Measurements from ENCODE around the gene TMPRSS12. TPM values are rescaled to one million over a fixed set of nuclear protein-coding genes. Genes with fewer than 3 reads are reported as not detected.

The TMPRSS12 gene
- total and polyA plus RNA-seq, 2 of the 13 experiments (the other 11 are each of a cell fraction or from before 2014, with no cell fraction given), result not detected

- TF ChIP-seq ZNF263 (CRISPR knock-in tag; IDR thresholded peaks at IDR 0.05) (0 out of 2 replicates have a peak, but pooled peaks have one; percentile 22), POLR2A (IDR thresholded peaks at IDR 0.05; ENCODE audit: insufficient read depth in 1 of 2, low read depth in 2 of 2, low read length in 2 of 2) (peak; percentile 70 to 79), HOXA5 (CRISPR knock-in tag; IDR thresholded peaks at IDR 0.05) (0 out of 2 replicates have a peak, but pooled peaks have one; percentile 65), PAF1 (CRISPR knock-in tag; IDR thresholded peaks at IDR 0.05) (peak; percentile 58; the same call in 1 of the 2 replicates), NR2F6 (IDR thresholded peaks at IDR 0.05) (0 out of 2 replicates have a peak, but pooled peaks have one; percentile 10), NR2F6 (CRISPR knock-in tag; IDR thresholded peaks at IDR 0.05) (no peak), FOXA3 (CRISPR knock-in tag; IDR thresholded peaks at IDR 0.05) (0 out of 2 replicates have a peak, but pooled peaks have one; percentile 4), ZNF7 (CRISPR knock-in tag; IDR thresholded peaks at IDR 0.05) (no peak), MTA3 (CRISPR knock-in tag; IDR thresholded peaks at IDR 0.05) (no peak), ZFP82 (CRISPR knock-in tag; IDR thresholded peaks at IDR 0.05; ENCODE audit: borderline replicate concordance) (no peak), REXO4 (CRISPR knock-in tag; IDR thresholded peaks at IDR 0.05; ENCODE audit: borderline replicate concordance) (no peak), ZBTB1 (CRISPR knock-in tag; IDR thresholded peaks at IDR 0.05; ENCODE audit: borderline replicate concordance) (no peak), ZNF639 (CRISPR knock-in tag; conservative IDR thresholded peaks at IDR 0.05) (no peak), FOXO1 (CRISPR knock-in tag; IDR thresholded peaks at IDR 0.05) (peak; percentile 60; the same call in 1 of the 2 replicates), ZNF749 (CRISPR knock-in tag; IDR thresholded peaks at IDR 0.05; ENCODE audit: borderline replicate concordance) (0 out of 2 replicates have a peak, but pooled peaks have one; percentile 19), ZC3H4 (CRISPR knock-in tag; IDR thresholded peaks at IDR 0.05; ENCODE audit: borderline replicate concordance) (peak; percentile 27; the same call in 1 of the 2 replicates), NFYC (CRISPR knock-in tag; IDR thresholded peaks at IDR 0.05) (peak; percentile 75), RARA (CRISPR knock-in tag; IDR thresholded peaks at IDR 0.05) (0 out of 2 replicates have a peak, but pooled peaks have one; percentile 21), SIN3A (IDR thresholded peaks at IDR 0.05; ENCODE audit: borderline replicate concordance, low read depth, low read length) (no peak), REPIN1 (CRISPR knock-in tag; IDR thresholded peaks at IDR 0.05; ENCODE audit: borderline replicate concordance, low read depth) (no peak), ISL2 (CRISPR knock-in tag; IDR thresholded peaks at IDR 0.05) (peak; percentile 17; the same call in 1 of the 2 replicates), TOPORS (CRISPR knock-in tag; IDR thresholded peaks at IDR 0.05) (no peak)
- TF ChIP-seq, protein P1, sequence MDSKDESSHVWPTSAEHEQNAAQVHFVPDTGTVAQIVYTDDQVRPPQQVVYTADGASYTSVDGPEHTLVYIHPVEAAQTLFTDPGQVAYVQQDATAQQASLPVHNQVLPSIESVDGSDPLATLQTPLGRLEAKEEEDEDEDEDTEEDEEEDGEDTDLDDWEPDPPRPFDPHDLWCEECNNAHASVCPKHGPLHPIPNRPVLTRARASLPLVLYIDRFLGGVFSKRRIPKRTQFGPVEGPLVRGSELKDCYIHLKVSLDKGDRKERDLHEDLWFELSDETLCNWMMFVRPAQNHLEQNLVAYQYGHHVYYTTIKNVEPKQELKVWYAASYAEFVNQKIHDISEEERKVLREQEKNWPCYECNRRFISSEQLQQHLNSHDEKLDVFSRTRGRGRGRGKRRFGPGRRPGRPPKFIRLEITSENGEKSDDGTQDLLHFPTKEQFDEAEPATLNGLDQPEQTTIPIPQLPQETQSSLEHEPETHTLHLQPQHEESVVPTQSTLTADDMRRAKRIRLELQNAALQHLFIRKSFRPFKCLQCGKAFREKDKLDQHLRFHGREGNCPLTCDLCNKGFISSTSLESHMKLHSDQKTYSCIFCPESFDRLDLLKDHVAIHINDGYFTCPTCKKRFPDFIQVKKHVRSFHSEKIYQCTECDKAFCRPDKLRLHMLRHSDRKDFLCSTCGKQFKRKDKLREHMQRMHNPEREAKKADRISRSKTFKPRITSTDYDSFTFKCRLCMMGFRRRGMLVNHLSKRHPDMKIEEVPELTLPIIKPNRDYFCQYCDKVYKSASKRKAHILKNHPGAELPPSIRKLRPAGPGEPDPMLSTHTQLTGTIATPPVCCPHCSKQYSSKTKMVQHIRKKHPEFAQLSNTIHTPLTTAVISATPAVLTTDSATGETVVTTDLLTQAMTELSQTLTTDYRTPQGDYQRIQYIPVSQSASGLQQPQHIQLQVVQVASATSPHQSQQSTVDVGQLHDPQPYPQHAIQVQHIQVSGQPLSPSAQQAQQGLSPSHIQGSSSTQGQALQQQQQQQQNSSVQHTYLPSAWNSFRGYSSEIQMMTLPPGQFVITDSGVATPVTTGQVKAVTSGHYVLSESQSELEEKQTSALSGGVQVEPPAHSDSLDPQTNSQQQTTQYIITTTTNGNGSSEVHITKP (CRISPR knock-in tag; IDR thresholded peaks at IDR 0.05; ENCODE audit: low read depth), result peak; percentile 87
- TF ChIP-seq, protein P2, sequence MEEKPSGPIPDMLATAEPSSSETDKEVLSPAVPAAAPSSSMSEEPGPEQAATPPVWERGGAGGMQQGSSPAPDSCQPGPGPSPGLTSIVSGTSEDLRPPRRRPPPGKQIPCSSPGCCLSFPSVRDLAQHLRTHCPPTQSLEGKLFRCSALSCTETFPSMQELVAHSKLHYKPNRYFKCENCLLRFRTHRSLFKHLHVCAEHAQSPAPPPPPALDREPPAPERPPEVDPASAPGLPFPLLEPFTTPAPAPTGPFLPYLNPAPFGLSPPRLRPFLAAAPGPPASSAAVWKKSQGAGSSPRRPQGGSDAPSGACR (CRISPR knock-in tag; IDR thresholded peaks at IDR 0.05), result no peak
- TF ChIP-seq, protein P3, sequence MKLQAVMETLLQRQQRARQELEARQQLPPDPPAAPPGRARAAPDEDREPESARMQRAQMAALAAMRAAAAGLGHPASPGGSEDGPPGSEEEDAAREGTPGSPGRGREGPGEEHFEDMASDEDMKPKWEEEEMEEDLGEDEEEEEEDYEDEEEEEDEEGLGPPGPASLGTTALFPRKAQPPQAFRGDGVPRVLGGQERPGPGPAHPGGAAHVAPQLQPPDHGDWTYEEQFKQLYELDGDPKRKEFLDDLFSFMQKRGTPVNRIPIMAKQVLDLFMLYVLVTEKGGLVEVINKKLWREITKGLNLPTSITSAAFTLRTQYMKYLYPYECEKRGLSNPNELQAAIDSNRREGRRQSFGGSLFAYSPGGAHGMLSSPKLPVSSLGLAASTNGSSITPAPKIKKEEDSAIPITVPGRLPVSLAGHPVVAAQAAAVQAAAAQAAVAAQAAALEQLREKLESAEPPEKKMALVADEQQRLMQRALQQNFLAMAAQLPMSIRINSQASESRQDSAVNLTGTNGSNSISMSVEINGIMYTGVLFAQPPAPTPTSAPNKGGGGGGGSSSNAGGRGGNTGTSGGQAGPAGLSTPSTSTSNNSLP (IDR thresholded peaks at IDR 0.05; ENCODE audit: low read depth, low read length), result no peak; the same call in 1 of the 2 replicates
These were observed 90.9 kb downstream of the TMPRSS12 start (continued) for GRCh38 chr12:50933459-50934124.
